GM23338 (cell line): ENCODE measurements around the gene VEPH1. TPM values are rescaled to one million over a fixed set of nuclear protein-coding genes. Genes with fewer than 3 reads are reported as not detected.

Source experiments
- ATAC-seq: fragments of 200-7000 bp; cut with Tn5 transposase; 3 replicates; pipeline ENCODE4 v1.9.1; 2020
- DNase-seq: peaks from one replicate; pipeline ENCODE4 v3.0.0-alpha.2; 2015; ENCODE audit warnings: low spot score
- H2AFZ ChIP-seq: fragments of 200-600 bp; sonication (generic); 2 replicates; pipeline ENCODE4 v1.8.0; 2016; ENCODE audit warnings: antibody characterized with exemption, mild to moderate bottlenecking, moderate library complexity
- H3F3A ChIP-seq: fragments of 200-600 bp; sonication (generic); replicated peaks from 2 replicates; pipeline ENCODE4 v1.8.0; 2017; ENCODE audit warnings: antibody characterized with exemption, mixed run types, low read depth
- H3K27ac ChIP-seq: fragments of 200-600 bp; sonication (generic); 2 replicates; pipeline ENCODE4 v1.6.1; 2016; ENCODE audit warnings: low read depth
- H3K27me3 ChIP-seq: fragments of 200-600 bp; sonication (generic); 2 replicates; pipeline ENCODE4 v1.8.0; 2016; ENCODE audit warnings: mild to moderate bottlenecking, mixed run types, moderate library complexity; ENCODE audit not compliant: insufficient read depth
- H3K36me3 ChIP-seq: fragments of 200-600 bp; sonication (generic); 2 replicates; pipeline ENCODE4 v1.8.0; 2016; ENCODE audit warnings: mild to moderate bottlenecking; ENCODE audit not compliant: insufficient read depth
- H3K4me1 ChIP-seq: fragments of 200-600 bp; sonication (generic); 2 replicates; pipeline ENCODE4 v1.8.0; 2016; ENCODE audit warnings: mild to moderate bottlenecking, moderate library complexity; ENCODE audit not compliant: insufficient read depth
- H3K4me2 ChIP-seq: fragments of 200-600 bp; sonication (generic); 2 replicates; pipeline ENCODE4 v1.7.1; 2017; ENCODE audit warnings: mixed run types
- H3K4me3 ChIP-seq: fragments of 200-600 bp; sonication (generic); 2 replicates; pipeline ENCODE4 v1.6.1; 2016; ENCODE audit warnings: mixed run types
- H3K79me2 ChIP-seq: fragments of 200-600 bp; sonication (generic); replicated peaks from 2 replicates; pipeline ENCODE4 v1.8.0; 2017; ENCODE audit warnings: mild to moderate bottlenecking; ENCODE audit not compliant: insufficient read depth
- H3K9me2 ChIP-seq: fragments of 200-600 bp; sonication (generic); 2 replicates; pipeline ENCODE4 v1.8.0; 2017; ENCODE audit not compliant: insufficient read depth
- H4K20me1 ChIP-seq: fragments of 200-600 bp; sonication (generic); replicated peaks from 2 replicates; pipeline ENCODE4 v1.8.0; 2017; ENCODE audit warnings: mild to moderate bottlenecking; ENCODE audit not compliant: insufficient read depth
- H3K27ac Mint-ChIP-seq: 2 replicates; pipeline ENCODE4 v1.8.0; 2020; ENCODE audit warnings: inconsistent platforms, mild to moderate bottlenecking, moderate library complexity, mixed read lengths
- H3K27me3 Mint-ChIP-seq: 3 replicates; pipeline ENCODE4 v1.8.0; 2022; ENCODE audit warnings: low read depth, mild to moderate bottlenecking, moderate library complexity, mixed read lengths, inconsistent platforms; ENCODE audit not compliant: insufficient read depth, poor library complexity
- H3K36me3 Mint-ChIP-seq: 3 replicates; pipeline ENCODE4 v1.8.0; 2021; ENCODE audit warnings: low read depth, mild to moderate bottlenecking, inconsistent platforms, moderate library complexity, mixed read lengths
- H3K4me1 Mint-ChIP-seq: 3 replicates; pipeline ENCODE4 v1.8.0; 2020; ENCODE audit warnings: mild to moderate bottlenecking, inconsistent platforms, mixed read lengths
- H3K4me3 Mint-ChIP-seq: 3 replicates; pipeline ENCODE4 v1.8.0; 2021; ENCODE audit warnings: moderate library complexity, mild to moderate bottlenecking, inconsistent platforms, mixed read lengths
- H3K9me3 Mint-ChIP-seq: 3 replicates; pipeline ENCODE4 v1.8.0; 2020; ENCODE audit warnings: moderate library complexity, mild to moderate bottlenecking, inconsistent platforms, mixed read lengths
- CREB1 ChIP-seq: fragments of 250-450 bp; sonication (Bioruptor Pico); IDR thresholded peaks from 2 replicates; pipeline ENCODE4 v1.5.0; 2020; ENCODE audit warnings: low read depth, mild to moderate bottlenecking, moderate library complexity
- CTCF ChIP-seq, 2 experiments: fragments of 200-600 bp in 1 of 2; sonication (generic) in 1 of 2; conservative IDR thresholded peaks; 2 replicates each; pipeline versions ENCODE4 v1.5.1 to v1.6.1; 2016 to 2017; ENCODE audit warnings: antibody characterized with exemption in 2 of 2, low read depth in 2 of 2, mild to moderate bottlenecking in 2 of 2, moderate library complexity in 1 of 2
- ETS1 ChIP-seq: IDR thresholded peaks from 2 replicates; pipeline ENCODE4 v1.6.1; 2016; ENCODE audit warnings: antibody characterized with exemption
- EZH2 ChIP-seq: fragments of 200-600 bp; sonication (generic); IDR thresholded peaks from one replicate; pipeline ENCODE4 v1.8.0; 2017; ENCODE audit warnings: antibody characterized with exemption, mild to moderate bottlenecking, low read depth; ENCODE audit not compliant: unreplicated experiment
- EZH2phosphoT487 ChIP-seq: fragments of 200-600 bp; sonication (generic); IDR thresholded peaks from one replicate; pipeline ENCODE4 v1.8.1; 2018; ENCODE audit warnings: antibody characterized with exemption; ENCODE audit not compliant: unreplicated experiment
- JUNB ChIP-seq: IDR thresholded peaks from one replicate; pipeline ENCODE4 v1.6.1; 2016; ENCODE audit warnings: antibody characterized with exemption; ENCODE audit not compliant: unreplicated experiment
- NANOG ChIP-seq: IDR thresholded peaks from 2 replicates; pipeline ENCODE4 v1.6.1; 2016; ENCODE audit warnings: antibody characterized with exemption, borderline replicate concordance
- POLR2AphosphoS5 ChIP-seq: IDR thresholded peaks from 2 replicates; pipeline ENCODE4 v1.6.1; 2016; ENCODE audit warnings: antibody characterized with exemption, low read depth
- REST ChIP-seq: IDR thresholded peaks from one replicate; pipeline ENCODE4 v1.6.1; 2018; ENCODE audit warnings: antibody characterized with exemption; ENCODE audit not compliant: unreplicated experiment
- STAT1 ChIP-seq: IDR thresholded peaks from one replicate; pipeline ENCODE4 v1.6.1; 2016; ENCODE audit warnings: antibody characterized with exemption; ENCODE audit not compliant: unreplicated experiment
- ZNF114 ChIP-seq: fragments of 250-450 bp; sonication (Bioruptor Pico); IDR thresholded peaks from 2 replicates; pipeline ENCODE4 v1.5.0; 2020; ENCODE audit warnings: mild to moderate bottlenecking, moderate library complexity
- ZNF331 ChIP-seq: fragments of 250-450 bp; sonication (Bioruptor Pico); IDR thresholded peaks from 2 replicates; pipeline ENCODE4 v1.5.0; 2020; ENCODE audit warnings: low read depth, mild to moderate bottlenecking, moderate library complexity
- ZNF462 ChIP-seq: fragments of 250-450 bp; sonication (Bioruptor Pico); IDR thresholded peaks from 2 replicates; pipeline ENCODE4 v1.5.0; 2020; ENCODE audit warnings: mild to moderate bottlenecking, moderate library complexity
- polyA plus RNA-seq: library from polyadenylated mRNA; unstranded; fragments of >200 nt; fragmentation: Nextera tagmentation; extraction: Ambion mirVana; gene quantifications from 2 replicates; pipeline ENCODE4 v1.2.1, GENCODE V29; 2016
- total RNA-seq: library from RNA; depleted of rRNA; stranded (reverse); fragments of >200 nt; shearing (Covaris generic); gene quantifications from 2 replicates; pipeline ENCODE4 v1.2.3, GENCODE V29; 2014

The VEPH1 gene
- total and polyA plus RNA-seq, 2 experiments from 2014 or later = 15.4 to 33.8 TPM

- Histone ChIP-seq H3F3A (no peaks in the 10 kb centered on the region), H3K79me2 (no peaks in the 10 kb centered on the region), H2AFZ (no peak overlapping the region), H3K36me3 (no peaks in the 10 kb centered on the region), H3K27me3 (no peaks in the 10 kb centered on the region), H4K20me1 (no peaks in the 10 kb centered on the region), H3K4me2 (no peak overlapping the region), H3K4me1 (no peaks in the 10 kb centered on the region), H3K4me3 (no peak overlapping the region), H3K9me2 (no peaks in the 10 kb centered on the region), H3K27ac (no peak overlapping the region)
- Mint-ChIP-seq H3K9me3 (no peaks in the 10 kb centered on the region), H3K27ac (no peak overlapping the region), H3K4me1 (no peaks in the 10 kb centered on the region), H3K36me3 (no peaks in the 10 kb centered on the region), H3K4me3 (no peak overlapping the region), H3K27me3 (peaks cover 2% of the 10 kb centered on the region)
- TF ChIP-seq ZNF331 (CRISPR knock-in tag) = no peak
- no peak for TF ChIP-seq EZH2
- TF ChIP-seq JUNB = no peak
- no peak for TF ChIP-seq REST
- TF ChIP-seq EZH2phosphoT487 = no peak
- TF ChIP-seq ZNF462 (CRISPR knock-in tag) = no peak
- no peak for TF ChIP-seq STAT1
- no peak for TF ChIP-seq ZNF114 (CRISPR knock-in tag)
- no peak for TF ChIP-seq ETS1
- TF ChIP-seq CTCF (conservative IDR thresholded peaks at IDR 0.05; ENCODE audit: low read depth in 2 of 2) = no peak
- no peak for TF ChIP-seq POLR2AphosphoS5
- TF ChIP-seq CREB1 (CRISPR knock-in tag) = no peak
- no peak for TF ChIP-seq NANOG
- no peak for ATAC-seq
- no peak for DNase-seq
Measured at GRCh38 chr3:157238457-157238856, 264.8 kb downstream of the VEPH1 start.
